HCT116 (cell line): ENCODE results near the gene HACE1. TPM values are rescaled to one million over a fixed set of nuclear protein-coding genes. Genes with fewer than 3 reads are reported as not detected.

Experiments used
- ATAC-seq: fragments of 200-7000 bp; cut with Tn5 transposase; 2 replicates; pipeline ENCODE4 v1.9.1; 2020; ENCODE audit warnings: mild to moderate bottlenecking, moderate library complexity
- BruUV-seq: library from RNA; stranded (reverse); fragments of 400-500 nt; replicated peaks from 2 replicates; lab custom pipeline; 2021; lab: Mats Ljungman, UMichigan
- CTCF ChIA-PET: fragments of 300-600 bp; sonication (Branson Sonifier 250); formaldehyde crosslinking; loops from one replicate; lab custom pipeline; 2021; ENCODE audit warnings: antibody characterized with exemption; lab: Charles Lee
- POLR2A ChIA-PET: fragments of 300-600, 350-600 bp; sonication (Branson Sonifier 250); formaldehyde crosslinking; loops from one replicate; lab custom pipeline; 2021; ENCODE audit warnings: antibody characterized with exemption; lab: Charles Lee
- RAD21 ChIA-PET, 2 experiments: fragments of 300-600 bp; sonication (Branson Sonifier 250); formaldehyde crosslinking; loops; one replicate each; lab custom pipeline; 2023; ENCODE audit warnings: low total read pairs in 2 of 2; ENCODE audit not compliant: uncharacterized antibody in 2 of 2, unreplicated experiment in 2 of 2, low non-redundant PET in 1 of 2; lab: Charles Lee
- DNase-seq: peaks from one replicate; pipeline ENCODE4 v3.0.0-alpha.2; 2010; ENCODE audit warnings: low read depth, low spot score
- H2AFZ ChIP-seq: fragments of 200-600 bp; shearing (Covaris generic), sonication (generic); 2 replicates; pipeline ENCODE4 v1.6.1; 2017; ENCODE audit warnings: low read depth, mixed run types, mixed read lengths, antibody characterized with exemption, low read length; ENCODE audit not compliant: poor library complexity, severe bottlenecking
- H3K27ac ChIP-seq: 2 replicates; pipeline ENCODE4 v1.5.1; 2012; ENCODE audit warnings: low read depth, low read length
- H3K27me3 ChIP-seq: fragments of 200-600 bp; sonication (generic); 2 replicates; pipeline ENCODE4 v1.6.1; 2016; ENCODE audit warnings: mixed run types, low read length, mixed read lengths; ENCODE audit not compliant: insufficient read depth
- H3K36me3 ChIP-seq, 2 experiments: fragments of 200-500 bp in 1 of 2; fragments of 200-600 bp in 1 of 2; sonication (Bioruptor generic) in 1 of 2; sonication (generic) in 1 of 2; 2 replicates each; pipeline versions ENCODE4 v1.5.1 to v1.6.1; 2014 to 2016; ENCODE audit warnings: low read length in 2 of 2, inconsistent platforms in 1 of 2, mixed read lengths in 1 of 2, mixed run types in 1 of 2; ENCODE audit not compliant: insufficient read depth in 2 of 2, control insufficient read depth in 1 of 2
- H3K4me1 ChIP-seq, 2 experiments: fragments of 200-600 bp in 1 of 2; sonication (generic) in 1 of 2; 2 replicates each; pipeline versions ENCODE4 v1.5.1 to v1.6.1; 2012 to 2017; ENCODE audit warnings: low read length in 2 of 2, inconsistent platforms in 1 of 2, mild to moderate bottlenecking in 1 of 2, mixed read lengths in 1 of 2, mixed run types in 1 of 2, moderate library complexity in 1 of 2; ENCODE audit not compliant: insufficient read depth in 2 of 2, control insufficient read depth in 1 of 2
- H3K4me2 ChIP-seq: fragments of 200-600 bp; sonication (generic); 2 replicates; pipeline ENCODE4 v1.6.1; 2017; ENCODE audit warnings: mixed run types, low read length, mixed read lengths
- H3K4me3 ChIP-seq, 2 experiments: fragments of 200-600 bp in 1 of 2; sonication (generic) in 1 of 2; replicated peaks in 1 of 2; 2 replicates each; pipeline ENCODE4 v1.5.1; 2011 to 2016; ENCODE audit warnings: low read length in 2 of 2, control low read depth in 1 of 2, low read depth in 1 of 2, mild to moderate bottlenecking in 1 of 2, mixed read lengths in 1 of 2, mixed run types in 1 of 2
- H3K79me2 ChIP-seq: fragments of 200-600 bp; sonication (generic); 2 replicates; pipeline ENCODE4 v1.6.1; 2017; ENCODE audit warnings: mild to moderate bottlenecking, mixed run types, low read length, moderate library complexity, mixed read lengths; ENCODE audit not compliant: insufficient read depth
- H3K9ac ChIP-seq: fragments of 200-600 bp; sonication (generic); 2 replicates; pipeline ENCODE4 v1.6.1; 2016; ENCODE audit warnings: low read length, mixed read lengths
- H3K9me2 ChIP-seq: fragments of 200-600 bp; sonication (generic), shearing (Covaris generic); 2 replicates; pipeline ENCODE4 v1.6.1; 2017; ENCODE audit warnings: mixed run types, mild to moderate bottlenecking, moderate library complexity; ENCODE audit not compliant: insufficient read depth
- H3K9me3 ChIP-seq, 2 experiments: fragments of 200-500 bp in 1 of 2; fragments of 200-600 bp in 1 of 2; sonication (Bioruptor generic) in 1 of 2; sonication (generic) in 1 of 2; 2 replicates each; pipeline ENCODE4 v1.6.1; 2014 to 2017; ENCODE audit warnings: low read length in 2 of 2, mixed read lengths in 2 of 2, inconsistent platforms in 1 of 2, low read depth in 1 of 2, mild to moderate bottlenecking in 1 of 2, mixed run types in 1 of 2, moderate library complexity in 1 of 2; ENCODE audit not compliant: control insufficient read depth in 1 of 2, insufficient read depth in 1 of 2
- H4K20me1 ChIP-seq: fragments of 200-600 bp; sonication (generic), shearing (Covaris generic); 2 replicates; pipeline ENCODE4 v1.6.1; 2017; ENCODE audit warnings: mixed run types, mild to moderate bottlenecking, moderate library complexity; ENCODE audit not compliant: insufficient read depth
- CEBPB ChIP-seq: IDR thresholded peaks from 2 replicates; pipeline ENCODE4 v1.6.1; 2012; ENCODE audit warnings: low read depth
- EGR1 ChIP-seq: IDR thresholded peaks from 2 replicates; pipeline ENCODE4 v1.6.1; 2012; ENCODE audit warnings: low read depth
- ELF1 ChIP-seq: IDR thresholded peaks from 2 replicates; pipeline ENCODE4 v1.6.1; 2012; ENCODE audit warnings: low read depth, borderline replicate concordance
- EZH2phosphoT487 ChIP-seq: fragments of 200-600 bp; IDR thresholded peaks from 2 replicates; pipeline ENCODE4 v1.6.1; 2018; ENCODE audit warnings: antibody characterized with exemption, borderline replicate concordance
- MAX ChIP-seq: IDR thresholded peaks from 2 replicates; pipeline ENCODE4 v1.6.1; 2012
- SIN3A ChIP-seq: IDR thresholded peaks from 2 replicates; pipeline ENCODE4 v1.6.1; 2012; ENCODE audit warnings: low read depth
- TCF7L2 ChIP-seq: IDR thresholded peaks from 2 replicates; pipeline ENCODE4 v1.7.0; 2011; ENCODE audit warnings: borderline replicate concordance, inconsistent platforms; ENCODE audit not compliant: insufficient read depth, insufficient read length; ENCODE audit errors: extremely low read depth
- YY1 ChIP-seq: IDR thresholded peaks from 2 replicates; pipeline ENCODE4 v1.6.1; 2011; ENCODE audit warnings: low read length, low read depth, moderate library complexity, mild to moderate bottlenecking; ENCODE audit not compliant: insufficient replicate concordance; ENCODE audit errors: extremely low read depth
- ZBTB33 ChIP-seq: IDR thresholded peaks from 2 replicates; pipeline ENCODE4 v1.6.1; 2011; ENCODE audit warnings: mild to moderate bottlenecking, low read length, moderate library complexity; ENCODE audit not compliant: insufficient replicate concordance; ENCODE audit errors: extremely low read depth
- ZNF274 ChIP-seq: fragments of 200-500 bp; sonication (Bioruptor generic); IDR thresholded peaks from 2 replicates; pipeline ENCODE4 v1.6.1; 2014; ENCODE audit warnings: mild to moderate bottlenecking, low read depth, low read length, inconsistent platforms
- intact Hi-C: fragments of 100-400 bp; cut with micrococcal nuclease; formaldehyde crosslinking; loops from 2 replicates; pipeline ENCODE4 v1.10.0; 2022
- total RNA-seq: library from RNA; stranded (reverse); gene quantifications from one replicate; pipeline ENCODE4 v1.2.1, GENCODE V29; 2021; ENCODE audit not compliant: unreplicated experiment

Gene HACE1
- total RNA-seq, 1 experiment from 2014 or later = 10.9 TPM

- Histone ChIP-seq H3K27ac (no peak overlapping the region), H3K27me3 (no peaks in the 10 kb centered on the region), H3K4me2 (no peak overlapping the region), H3K36me3 (no peaks in the 10 kb centered on the region; a peak in 1 of 4 replicates), H4K20me1 (no peaks in the 10 kb centered on the region), H3K4me1 (peaks cover 8% of the 10 kb centered on the region in 2 experiments; a peak in 3 of 4 replicates), H3K79me2 (no peaks in the 10 kb centered on the region), H3K9me3 (no peaks in the 10 kb centered on the region), H3K4me3 (no peak overlapping the region), H3K9me2 (no peaks in the 10 kb centered on the region), H2AFZ (no peak overlapping the region), H3K9ac (no peak overlapping the region)
- ATAC-seq (no peak), DNase-seq (no peak)
- CTCF ChIA-PET = no interaction called here
- RAD21 ChIA-PET = no interaction called here
- POLR2A ChIA-PET = no interaction called here
- TF ChIP-seq SIN3A (no peak), YY1 (no peak), ELF1 (no peak), EGR1 (no peak), ZBTB33 (no peak), TCF7L2 (no peak), CEBPB (no peak), EZH2phosphoT487 (no peak), ZNF274 (no peak), MAX (no peak)
- BruUV-seq = no TSS peak
- intact Hi-C loops = no loop called here
Measured at GRCh38 chr6:104787305-104787704, 72.4 kb downstream of the HACE1 start.
